Measurements from ENCODE around the gene CSNK1A1. TPM values are rescaled to one million over a fixed set of nuclear protein-coding genes. Genes with fewer than 3 reads are reported as not detected.

CSNK1A1 gene
- total and polyA plus RNA-seq, 4 donors = 43.0 to 108 (median 78.2) TPM

DNA sequence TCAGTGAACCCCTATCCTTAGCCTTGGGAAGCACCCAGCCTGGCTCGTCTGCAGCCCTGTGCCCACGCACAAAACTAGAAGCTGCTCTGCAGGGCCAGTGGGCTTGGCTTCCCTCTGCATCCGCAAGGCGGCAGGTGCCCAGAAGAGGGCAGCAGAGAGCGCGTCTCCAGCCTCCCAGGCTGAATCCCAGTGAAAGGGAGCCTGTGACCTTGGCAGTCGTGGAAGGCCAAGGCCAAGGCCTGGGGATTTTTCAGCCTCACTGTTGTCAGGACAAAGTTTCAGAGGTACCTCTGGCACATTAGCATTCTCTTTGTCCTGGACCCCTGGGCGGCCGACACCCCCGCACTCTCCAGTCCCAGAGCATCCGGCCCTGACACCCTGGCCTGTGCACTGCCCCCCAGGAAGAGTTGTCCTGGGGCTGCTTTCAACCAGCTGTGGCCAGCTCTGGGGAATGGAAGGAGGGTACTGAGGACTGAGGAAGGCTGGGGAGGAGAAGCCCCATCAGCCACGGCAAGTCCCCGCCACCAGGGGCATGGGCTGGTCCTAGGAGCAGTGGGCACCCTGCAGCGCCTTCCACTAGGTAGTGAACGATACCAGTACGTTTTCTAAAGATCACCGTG, 108.6 kb downstream of the CSNK1A1 start:
- Histone ChIP-seq H3K27ac (ENCODE audit: low read depth in 1 of 2, low read length in 2 of 2) (no peak overlapping the region), H3K4me3 (ENCODE audit: low read depth in 1 of 3, low read length in 3 of 3) (no peak overlapping the region), H3K36me3 (ENCODE audit: control insufficient read depth in 4 of 4, insufficient read depth in 3 of 4, low read depth in 1 of 4, low read length in 3 of 4) (no peaks in the 10 kb centered on the region), H3K9ac (ENCODE audit: low read depth in 1 of 2, low read length in 2 of 2) (no peak overlapping the region), H3K4me1 (ENCODE audit: control insufficient read depth in 4 of 4, insufficient read depth in 4 of 4, low read length in 3 of 4) (peaks cover 0 to 3% (median 0%) of the 10 kb centered on the region in 4 donors), H3K9me3 (ENCODE audit: control insufficient read depth in 4 of 4, low read length in 3 of 4) (no peaks in the 10 kb centered on the region), H3K27me3 (ENCODE audit: control insufficient read depth in 4 of 4, insufficient read depth in 4 of 4, low read length in 3 of 4) (no peaks in the 10 kb centered on the region)
- 41% methylated on average over 17 of the region's 17 CpGs for WGBS
- TF ChIP-seq RAD21 (IDR thresholded peaks at IDR 0.05) (peak; percentile 91 to 97), NR2F2 (IDR thresholded peaks at IDR 0.05) (peak; percentile 84), RXRA (IDR thresholded peaks at IDR 0.05) (peak in 1 of 2 donors; percentile 40), HNF4A (conservative IDR thresholded peaks at IDR 0.05) (no peak), GABPA (IDR thresholded peaks at IDR 0.05 in 1 of 2, conservative IDR thresholded peaks at IDR 0.05 in 1 of 2) (no peak)
- TF ChIP-seq, protein P1, sequence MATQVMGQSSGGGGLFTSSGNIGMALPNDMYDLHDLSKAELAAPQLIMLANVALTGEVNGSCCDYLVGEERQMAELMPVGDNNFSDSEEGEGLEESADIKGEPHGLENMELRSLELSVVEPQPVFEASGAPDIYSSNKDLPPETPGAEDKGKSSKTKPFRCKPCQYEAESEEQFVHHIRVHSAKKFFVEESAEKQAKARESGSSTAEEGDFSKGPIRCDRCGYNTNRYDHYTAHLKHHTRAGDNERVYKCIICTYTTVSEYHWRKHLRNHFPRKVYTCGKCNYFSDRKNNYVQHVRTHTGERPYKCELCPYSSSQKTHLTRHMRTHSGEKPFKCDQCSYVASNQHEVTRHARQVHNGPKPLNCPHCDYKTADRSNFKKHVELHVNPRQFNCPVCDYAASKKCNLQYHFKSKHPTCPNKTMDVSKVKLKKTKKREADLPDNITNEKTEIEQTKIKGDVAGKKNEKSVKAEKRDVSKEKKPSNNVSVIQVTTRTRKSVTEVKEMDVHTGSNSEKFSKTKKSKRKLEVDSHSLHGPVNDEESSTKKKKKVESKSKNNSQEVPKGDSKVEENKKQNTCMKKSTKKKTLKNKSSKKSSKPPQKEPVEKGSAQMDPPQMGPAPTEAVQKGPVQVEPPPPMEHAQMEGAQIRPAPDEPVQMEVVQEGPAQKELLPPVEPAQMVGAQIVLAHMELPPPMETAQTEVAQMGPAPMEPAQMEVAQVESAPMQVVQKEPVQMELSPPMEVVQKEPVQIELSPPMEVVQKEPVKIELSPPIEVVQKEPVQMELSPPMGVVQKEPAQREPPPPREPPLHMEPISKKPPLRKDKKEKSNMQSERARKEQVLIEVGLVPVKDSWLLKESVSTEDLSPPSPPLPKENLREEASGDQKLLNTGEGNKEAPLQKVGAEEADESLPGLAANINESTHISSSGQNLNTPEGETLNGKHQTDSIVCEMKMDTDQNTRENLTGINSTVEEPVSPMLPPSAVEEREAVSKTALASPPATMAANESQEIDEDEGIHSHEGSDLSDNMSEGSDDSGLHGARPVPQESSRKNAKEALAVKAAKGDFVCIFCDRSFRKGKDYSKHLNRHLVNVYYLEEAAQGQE (IDR thresholded peaks at IDR 0.05) = no peak
- TF ChIP-seq, protein P2, sequence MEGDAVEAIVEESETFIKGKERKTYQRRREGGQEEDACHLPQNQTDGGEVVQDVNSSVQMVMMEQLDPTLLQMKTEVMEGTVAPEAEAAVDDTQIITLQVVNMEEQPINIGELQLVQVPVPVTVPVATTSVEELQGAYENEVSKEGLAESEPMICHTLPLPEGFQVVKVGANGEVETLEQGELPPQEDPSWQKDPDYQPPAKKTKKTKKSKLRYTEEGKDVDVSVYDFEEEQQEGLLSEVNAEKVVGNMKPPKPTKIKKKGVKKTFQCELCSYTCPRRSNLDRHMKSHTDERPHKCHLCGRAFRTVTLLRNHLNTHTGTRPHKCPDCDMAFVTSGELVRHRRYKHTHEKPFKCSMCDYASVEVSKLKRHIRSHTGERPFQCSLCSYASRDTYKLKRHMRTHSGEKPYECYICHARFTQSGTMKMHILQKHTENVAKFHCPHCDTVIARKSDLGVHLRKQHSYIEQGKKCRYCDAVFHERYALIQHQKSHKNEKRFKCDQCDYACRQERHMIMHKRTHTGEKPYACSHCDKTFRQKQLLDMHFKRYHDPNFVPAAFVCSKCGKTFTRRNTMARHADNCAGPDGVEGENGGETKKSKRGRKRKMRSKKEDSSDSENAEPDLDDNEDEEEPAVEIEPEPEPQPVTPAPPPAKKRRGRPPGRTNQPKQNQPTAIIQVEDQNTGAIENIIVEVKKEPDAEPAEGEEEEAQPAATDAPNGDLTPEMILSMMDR (IDR thresholded peaks at IDR 0.05; ENCODE audit: low read depth, low read length, missing input control) = peak; percentile 88
- peak; percentile 88 for DNase-seq (ENCODE audit: low spot score)

Other genes starting within 250 kb of the CSNK1A1 start
- gene GRPEL2, start 205.9 kb downstream of the CSNK1A1 start, total RNA-seq = 1 to 10 TPM; 6.5 to 9.5 TPM
- 1 to 10 TPM; 2.5 to 3.0 TPM for gene GRPEL2, start 205.9 kb downstream of the CSNK1A1 start, polyA plus RNA-seq
- 1 to 10 TPM; 1.1 to 4.4 TPM for gene PCYOX1L, start 193.4 kb downstream of the CSNK1A1 start, total RNA-seq
- 1 to 10 TPM in 1 of 2 donors, under 1 TPM in 1; 0.47 to 1.2 TPM for gene PCYOX1L, start 193.4 kb downstream of the CSNK1A1 start, polyA plus RNA-seq
- not detected for gene IL17B, start 172.1 kb downstream of the CSNK1A1 start, total RNA-seq
- not detected for gene IL17B, start 172.1 kb downstream of the CSNK1A1 start, polyA plus RNA-seq
- gene ARHGEF37, start 30.1 kb upstream of the CSNK1A1 start, total RNA-seq = 1 to 10 TPM; 3.3 to 6.1 TPM
- 1 to 10 TPM in 1 of 2 donors, under 1 TPM in 1; 0.71 to 2.0 TPM for gene ARHGEF37, start 30.1 kb upstream of the CSNK1A1 start, polyA plus RNA-seq
- 1 to 10 TPM in 1 of 2 donors, under 1 TPM in 1; 0.70 to 3.0 TPM for gene PPARGC1B, start 178.9 kb upstream of the CSNK1A1 start, total RNA-seq
- gene PPARGC1B, start 178.9 kb upstream of the CSNK1A1 start, polyA plus RNA-seq = 1 to 10 TPM in 1 of 2 donors, under 1 TPM in 1; 0.97 to 3.5 TPM

All from liver (tissue), 9 donors.